Esophagus muscularis mucosa (tissue), 4 donors: ENCODE data around the gene SLC39A8.

Experiments used
- CTCF ChIP-seq, 3 experiments: fragments of 200-600 bp in 2 of 3; fragments of 450-650 bp in 1 of 3; sonication (generic) in 2 of 3; IDR thresholded peaks; one replicate each; pipeline ENCODE4 v1.5.1; 2017 to 2019; ENCODE audit warnings: antibody characterized with exemption in 3 of 3, mild to moderate bottlenecking in 2 of 3, moderate library complexity in 1 of 3
- EP300 ChIP-seq: sonication (generic); formaldehyde crosslinking; IDR thresholded peaks from one replicate; pipeline ENCODE4 v1.6.1; 2017; ENCODE audit warnings: antibody characterized with exemption
- POLR2A ChIP-seq: fragments of 450-650 bp; IDR thresholded peaks from one replicate; pipeline ENCODE4 v1.6.1; 2017; ENCODE audit warnings: antibody characterized with exemption, moderate library complexity, mild to moderate bottlenecking, low read depth
- POLR2AphosphoS5 ChIP-seq, 2 donors: sonication (generic); formaldehyde crosslinking; IDR thresholded peaks; one replicate each; pipeline ENCODE4 v1.6.1; 2017; ENCODE audit warnings: antibody characterized with exemption in 2 of 2

- no peak for TF ChIP-seq POLR2A
- TF ChIP-seq CTCF (IDR thresholded peaks at IDR 0.05) = no peak
- TF ChIP-seq EP300 = no peak
- no peak for TF ChIP-seq POLR2AphosphoS5 (IDR thresholded peaks at IDR 0.05)
These were observed 10.5 kb upstream of the SLC39A8 start for GRCh38 chr4:102355748-102356147.
